ENCODE results near the gene AKAP7. TPM values are rescaled to one million over a fixed set of nuclear protein-coding genes. Genes with fewer than 3 reads are reported as not detected.

The AKAP7 gene
- total and polyA plus RNA-seq, 5 experiments from 2014 or later: 13.7 to 20.9 (median 15.6) TPM

GRCh38 chr6:131136021-131136786, 937 bp downstream of the AKAP7 start:
- POLR2A ChIA-PET: interaction anchor here (0.9 to 1.6 kb wide), 4 partner anchors 25 to 63 kb away, joined by 3 read pairs; no protein-coding TSS in a partner anchor
- DNase-seq: no peak

DNA sequence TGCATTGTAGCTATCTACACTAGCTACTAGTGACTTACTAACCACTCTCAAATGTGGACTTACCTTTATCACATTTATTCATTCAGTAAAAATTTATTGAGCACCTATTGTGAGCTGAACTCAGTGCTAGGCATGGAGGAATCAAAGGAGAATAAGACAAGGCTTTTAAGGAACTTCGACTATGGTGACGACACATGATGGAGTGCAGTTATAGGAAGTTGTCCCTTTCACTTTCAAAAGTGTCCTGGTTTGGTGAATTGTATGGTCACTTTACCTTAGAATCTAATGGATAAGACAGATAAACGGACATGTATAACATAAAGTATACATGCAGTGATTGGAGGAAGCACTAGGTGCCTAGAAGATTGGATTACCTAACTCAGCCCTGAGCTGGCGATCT, 4.3 kb downstream of the AKAP7 start:
- ATAC-seq (no peak), DNase-seq (no peak)
- Mint-ChIP-seq H3K27me3 (no peaks in the 10 kb centered on the region), H3K4me3 (no peak overlapping the region), H3K4me1 (peaks cover 8 to 38% (median 32%) of the 10 kb centered on the region in 4 donors), H3K9me3 (no peaks in the 10 kb centered on the region), H3K36me3 (peaks cover 4 to 17% (median 6%) of the 10 kb centered on the region in 3 donors), H3K27ac (peak overlapping the region in 1 of 10 donors; percentile 38)
- POLR2A ChIA-PET: no interaction called here

More at GRCh38 chr6:131136021-131136786, 937 bp downstream of the AKAP7 start:
- Mint-ChIP-seq H3K27me3 (no peaks in the 10 kb centered on the region), H3K4me3 (peak overlapping the region; percentile 92 to 99 (median 96)), H3K4me1 (peaks cover 12 to 41% (median 34%) of the 10 kb centered on the region in 4 donors), H3K9me3 (no peaks in the 10 kb centered on the region), H3K36me3 (peaks cover 0 to 3% (median 0%) of the 10 kb centered on the region in 3 donors), H3K27ac (peak overlapping the region; percentile 95 to 100 (median 98))
- ATAC-seq: peak in 1 of 2 donors; percentile 15

DNA sequence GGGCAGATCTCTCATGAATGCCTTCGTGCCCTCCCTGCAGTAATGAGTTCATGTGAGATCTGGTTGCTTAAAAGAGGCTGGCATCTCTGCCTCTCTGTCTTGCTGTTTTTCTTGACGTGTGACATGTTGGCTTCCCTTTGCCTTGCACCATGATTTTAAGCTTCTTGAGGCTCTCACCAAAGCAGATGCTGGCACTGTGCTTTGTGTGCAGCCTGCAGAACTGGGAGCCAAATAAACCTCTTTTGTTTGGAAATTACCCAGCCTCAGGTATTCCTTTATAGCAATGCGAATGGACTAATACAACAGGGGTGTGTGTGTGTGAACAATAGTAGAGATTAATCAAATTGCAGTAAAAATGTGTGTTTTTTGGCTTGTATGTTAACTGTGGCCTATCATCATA, 8.1 kb downstream of the AKAP7 start:
- H3K4me1 Mint-ChIP-seq: peaks cover 5 to 19% (median 13%) of the 10 kb centered on the region in 4 donors
- peaks cover 11 to 34% (median 33%) of the 10 kb centered on the region in 3 donors for H3K36me3 Mint-ChIP-seq
- DNase-seq: no peak
- POLR2A ChIA-PET: no interaction called here
- H3K27ac Mint-ChIP-seq: peak overlapping the region in 1 of 10 donors; percentile 19
- ATAC-seq: no peak
- H3K27me3 Mint-ChIP-seq: no peaks in the 10 kb centered on the region
- no peak overlapping the region for H3K4me3 Mint-ChIP-seq
- H3K9me3 Mint-ChIP-seq: no peaks in the 10 kb centered on the region

- peaks cover 0 to 5% (median under 1%) of the 10 kb centered on the region in 4 donors for H3K4me1 Mint-ChIP-seq
- ATAC-seq (no peak), DNase-seq (no peak)
- H3K36me3 Mint-ChIP-seq: peaks cover 11 to 43% (median 37%) of the 10 kb centered on the region in 3 donors
- no peaks in the 10 kb centered on the region for H3K9me3 Mint-ChIP-seq
- no peaks in the 10 kb centered on the region for H3K27me3 Mint-ChIP-seq
- no peak overlapping the region for H3K27ac Mint-ChIP-seq
- POLR2A ChIA-PET: no interaction called here
- H3K4me3 Mint-ChIP-seq: no peak overlapping the region
Observed at GRCh38 chr6:131146865-131147264, 11.6 kb downstream of the AKAP7 start.

DNA sequence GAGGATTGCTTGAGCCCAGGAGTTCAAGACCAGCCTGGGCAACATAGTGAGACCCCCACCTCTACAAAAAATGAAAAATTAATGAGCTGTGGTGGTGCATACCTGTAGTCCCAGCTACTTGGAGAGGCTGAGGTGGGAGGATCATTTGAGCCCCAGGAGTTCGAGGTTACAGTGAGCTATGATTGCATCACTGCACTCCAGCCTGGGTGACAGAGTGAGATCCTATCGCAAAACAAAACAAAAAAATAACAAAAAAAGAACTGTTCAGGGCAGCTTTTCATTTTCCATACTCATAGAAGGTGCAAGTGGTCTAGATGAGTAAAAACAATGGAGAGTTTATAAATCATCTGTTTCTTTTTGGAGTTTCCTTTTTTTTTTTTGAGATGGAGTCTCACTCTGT, 21.1 kb downstream of the AKAP7 start:
- POLR2A ChIA-PET: interaction anchor here (0.7 kb wide), 2 partner anchors 279 to 365 kb away, joined by 3 to 5 read pairs; no protein-coding TSS in a partner anchor
- DNase-seq (no peak), ATAC-seq (no peak)
- no peak overlapping the region for H3K4me3 Mint-ChIP-seq
- H3K27ac Mint-ChIP-seq: no peak overlapping the region
- no peaks in the 10 kb centered on the region for H3K9me3 Mint-ChIP-seq
- H3K27me3 Mint-ChIP-seq: no peaks in the 10 kb centered on the region
- no peaks in the 10 kb centered on the region for H3K4me1 Mint-ChIP-seq
- H3K36me3 Mint-ChIP-seq: peaks cover 0 to 27% (median 15%) of the 10 kb centered on the region in 3 donors

GRCh38 chr6:131159578-131159977, 24.3 kb downstream of the AKAP7 start:
- no peaks in the 10 kb centered on the region for H3K9me3 Mint-ChIP-seq
- H3K27me3 Mint-ChIP-seq: no peaks in the 10 kb centered on the region
- peaks cover 0 to 3% (median 0%) of the 10 kb centered on the region in 4 donors for H3K4me1 Mint-ChIP-seq
- DNase-seq: no peak
- no peak overlapping the region for H3K27ac Mint-ChIP-seq
- POLR2A ChIA-PET: no interaction called here
- H3K36me3 Mint-ChIP-seq: peaks cover 0 to 41% (median 18%) of the 10 kb centered on the region in 3 donors
- no peak for ATAC-seq
- no peak overlapping the region for H3K4me3 Mint-ChIP-seq

DNA sequence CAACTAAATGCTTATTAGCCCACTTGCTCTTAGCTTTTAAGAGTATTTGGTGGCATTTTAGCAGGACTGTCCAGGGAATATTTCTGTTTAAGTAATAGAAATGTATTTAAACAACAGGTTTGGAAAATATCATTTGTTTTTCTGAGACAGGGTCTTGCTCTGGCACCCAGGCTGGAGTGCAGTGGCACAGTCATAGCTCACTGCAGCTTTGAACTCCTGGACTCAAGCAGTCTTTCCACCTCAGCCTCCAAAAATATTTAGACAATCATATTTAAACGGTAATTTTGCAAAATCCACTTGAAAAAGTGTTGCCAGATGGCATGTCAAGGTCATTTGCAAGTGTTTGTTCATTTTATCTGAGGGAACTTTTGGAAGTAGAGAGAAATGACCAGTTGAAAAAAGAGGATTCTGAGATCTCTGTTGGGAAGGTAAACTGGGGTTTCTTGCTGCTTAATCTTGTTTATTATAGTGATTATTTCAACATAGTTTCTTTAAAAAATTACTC, 25.0 kb downstream of the AKAP7 start:
- no peak overlapping the region for H3K27ac Mint-ChIP-seq
- ATAC-seq (no peak), DNase-seq (no peak)
- no peaks in the 10 kb centered on the region for H3K27me3 Mint-ChIP-seq
- peaks cover 0 to 38% (median 15%) of the 10 kb centered on the region in 3 donors for H3K36me3 Mint-ChIP-seq
- peaks cover 0 to 3% (median 0%) of the 10 kb centered on the region in 4 donors for H3K4me1 Mint-ChIP-seq
- no peak overlapping the region for H3K4me3 Mint-ChIP-seq
- POLR2A ChIA-PET: no interaction called here
- no peaks in the 10 kb centered on the region for H3K9me3 Mint-ChIP-seq

- H3K36me3 Mint-ChIP-seq: peaks cover 0 to 48% (median 24%) of the 10 kb centered on the region in 3 donors
- no peaks in the 10 kb centered on the region for H3K9me3 Mint-ChIP-seq
- H3K27ac Mint-ChIP-seq: peak overlapping the region in 1 of 10 donors; percentile 82
- DNase-seq (no peak), ATAC-seq (no peak)
- H3K4me3 Mint-ChIP-seq: no peak overlapping the region
- POLR2A ChIA-PET: interaction anchor here (0.7 to 1.2 kb wide), 3 partner anchors 27 to 372 kb away, joined by 3 to 6 read pairs (median 5); partner anchors contain the start of gene AKAP7
- H3K4me1 Mint-ChIP-seq: peaks cover 0 to 3% (median 0%) of the 10 kb centered on the region in 4 donors
- H3K27me3 Mint-ChIP-seq: no peaks in the 10 kb centered on the region
Observed at GRCh38 chr6:131161987-131162386, 26.7 kb downstream of the AKAP7 start.

DNA sequence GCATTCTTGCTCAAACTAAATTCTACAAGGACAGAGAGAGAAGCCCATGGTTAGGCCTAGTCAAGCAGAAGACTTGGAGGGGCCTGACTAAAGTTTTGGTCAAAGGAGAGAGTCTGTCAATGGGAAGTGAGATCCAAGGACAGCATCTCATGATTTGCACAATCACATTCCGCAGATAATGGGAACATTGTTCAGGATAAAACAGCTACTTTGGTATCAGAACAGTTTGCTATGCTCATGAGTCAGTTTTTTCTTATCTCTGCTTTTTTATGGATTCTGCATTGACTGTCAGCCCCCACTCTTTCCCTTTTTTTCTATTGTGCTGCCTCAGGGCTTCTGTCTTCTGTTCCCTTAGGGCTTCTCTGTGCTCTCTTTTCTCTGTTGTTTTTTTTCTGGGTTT, 28.6 kb downstream of the AKAP7 start:
- Mint-ChIP-seq H3K27ac (peak overlapping the region in 1 of 10 donors; percentile 5), H3K9me3 (no peaks in the 10 kb centered on the region), H3K4me3 (no peak overlapping the region), H3K4me1 (peaks cover 0 to 3% (median 0%) of the 10 kb centered on the region in 4 donors), H3K27me3 (no peaks in the 10 kb centered on the region), H3K36me3 (peaks cover 0 to 52% (median 26%) of the 10 kb centered on the region in 3 donors)
- DNase-seq (no peak), ATAC-seq (no peak)
- POLR2A ChIA-PET: no interaction called here

DNA sequence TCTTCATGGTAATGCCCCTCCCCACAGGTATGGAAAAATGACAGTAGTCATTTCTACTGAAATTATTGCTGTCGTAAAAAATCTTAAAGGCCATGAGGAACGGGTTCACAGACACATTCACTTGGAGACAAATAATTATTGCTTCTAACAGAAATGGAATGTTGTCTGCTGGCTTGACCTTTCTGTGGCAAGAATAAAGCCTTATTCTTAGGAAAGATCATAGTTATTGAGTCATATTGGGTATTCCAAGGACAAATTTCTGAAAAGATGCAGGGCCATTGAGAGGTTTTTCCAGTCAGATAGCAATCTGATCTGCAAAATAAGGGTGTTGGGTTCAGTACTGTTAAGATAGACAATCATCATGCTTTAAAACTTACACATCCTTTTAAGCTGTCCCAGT, 29.2 kb downstream of the AKAP7 start:
- peaks cover 3 to 58% (median 32%) of the 10 kb centered on the region in 3 donors for H3K36me3 Mint-ChIP-seq
- DNase-seq: no peak
- no peaks in the 10 kb centered on the region for H3K27me3 Mint-ChIP-seq
- peaks cover 0 to 3% (median 0%) of the 10 kb centered on the region in 4 donors for H3K4me1 Mint-ChIP-seq
- H3K4me3 Mint-ChIP-seq: no peak overlapping the region
- POLR2A ChIA-PET: no interaction called here
- no peak for ATAC-seq
- H3K9me3 Mint-ChIP-seq: no peaks in the 10 kb centered on the region
- no peak overlapping the region for H3K27ac Mint-ChIP-seq

DNA sequence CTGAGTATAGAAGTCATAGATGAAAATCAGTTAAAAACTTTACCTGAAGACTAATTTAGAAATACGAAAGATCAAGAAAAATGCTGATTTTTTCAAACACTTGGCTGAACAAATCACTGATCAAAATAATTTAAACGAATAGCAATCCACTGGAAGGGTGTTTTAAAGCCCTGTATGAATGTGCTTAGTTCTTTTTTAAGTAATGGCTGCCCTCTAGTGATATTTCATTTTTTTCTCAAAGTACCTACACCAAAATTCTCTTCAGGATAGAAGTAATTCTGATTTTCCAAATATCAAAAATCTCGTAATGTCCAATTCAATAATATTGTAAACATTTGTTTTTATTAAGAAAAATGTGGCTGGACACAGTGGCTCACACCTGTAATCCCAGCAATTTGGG, 32.5 kb downstream of the AKAP7 start:
- no peak overlapping the region for H3K4me3 Mint-ChIP-seq
- POLR2A ChIA-PET: no interaction called here
- H3K36me3 Mint-ChIP-seq: peaks cover 7 to 66% (median 25%) of the 10 kb centered on the region in 3 donors
- H3K9me3 Mint-ChIP-seq: no peaks in the 10 kb centered on the region
- DNase-seq: no peak
- no peaks in the 10 kb centered on the region for H3K4me1 Mint-ChIP-seq
- ATAC-seq: no peak
- H3K27ac Mint-ChIP-seq: no peak overlapping the region
- H3K27me3 Mint-ChIP-seq: no peaks in the 10 kb centered on the region

DNA sequence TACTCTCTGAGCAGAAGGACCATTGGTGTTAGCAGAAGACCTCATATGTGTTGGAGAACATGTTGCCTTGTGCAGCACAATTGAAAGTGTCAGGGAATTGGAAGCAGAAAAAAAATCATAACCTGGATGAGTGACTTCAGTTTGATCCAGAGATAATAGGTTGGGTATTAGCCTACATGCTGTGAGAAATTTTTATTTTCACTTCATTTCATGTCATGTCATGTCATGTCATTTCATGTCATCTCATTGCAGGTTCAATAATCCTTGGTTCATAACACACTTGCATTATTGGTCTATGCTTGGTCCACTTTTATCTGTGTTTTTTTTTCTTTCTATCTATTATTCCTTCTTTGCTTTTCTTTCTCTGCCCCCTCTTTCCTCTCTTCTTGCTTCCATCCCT, 34.3 kb downstream of the AKAP7 start:
- Mint-ChIP-seq H3K27ac (peak overlapping the region in 1 of 10 donors; percentile 22), H3K4me3 (no peak overlapping the region), H3K27me3 (no peaks in the 10 kb centered on the region), H3K4me1 (no peaks in the 10 kb centered on the region), H3K9me3 (no peaks in the 10 kb centered on the region), H3K36me3 (peaks cover 7 to 56% (median 21%) of the 10 kb centered on the region in 3 donors)
- ATAC-seq (no peak), DNase-seq (no peak)
- POLR2A ChIA-PET: no interaction called here

DNA sequence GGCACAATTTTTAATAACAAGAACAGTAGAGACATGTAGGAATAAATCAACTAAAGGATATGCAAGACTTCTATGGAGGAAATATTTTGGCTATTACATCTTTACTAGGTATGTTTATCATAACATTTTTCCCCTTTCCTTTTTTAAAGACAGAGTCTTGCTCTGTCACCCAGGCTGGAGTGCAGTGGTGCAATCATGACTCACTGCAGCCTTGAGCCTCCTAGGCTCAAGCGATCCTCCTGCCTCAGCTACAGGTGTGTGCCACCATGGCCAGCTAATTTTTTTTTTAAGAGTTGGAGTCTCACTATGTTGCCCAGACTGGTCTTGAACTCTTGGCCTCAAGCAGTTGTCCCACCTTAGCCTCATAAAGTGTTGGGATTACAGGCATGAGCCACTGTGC, 37.0 kb downstream of the AKAP7 start:
- no peak for DNase-seq
- POLR2A ChIA-PET: no interaction called here
- Mint-ChIP-seq H3K9me3 (no peaks in the 10 kb centered on the region), H3K36me3 (peaks cover 7 to 48% (median 16%) of the 10 kb centered on the region in 3 donors), H3K27me3 (no peaks in the 10 kb centered on the region), H3K4me1 (no peaks in the 10 kb centered on the region), H3K27ac (no peak overlapping the region), H3K4me3 (no peak overlapping the region)
- no peak for ATAC-seq
